GM20000 (cell line): ENCODE results near the gene SEC61A2.
A peak's percentile ranks its signal among the peaks of the same experiment; 100 is the strongest.

Experiments
- DNase-seq: peaks from one replicate; pipeline ENCODE4 v3.0.0; 2012; ENCODE audit warnings: low spot score
- TF ChIP-seq, protein P1 (sequence below): IDR thresholded peaks from 2 replicates; pipeline ENCODE4 v1.5.1; 2012; ENCODE audit warnings: mild to moderate bottlenecking, control low read depth; ENCODE audit errors: extremely low read depth, missing control alignments

Gene SEC61A2

DNA sequence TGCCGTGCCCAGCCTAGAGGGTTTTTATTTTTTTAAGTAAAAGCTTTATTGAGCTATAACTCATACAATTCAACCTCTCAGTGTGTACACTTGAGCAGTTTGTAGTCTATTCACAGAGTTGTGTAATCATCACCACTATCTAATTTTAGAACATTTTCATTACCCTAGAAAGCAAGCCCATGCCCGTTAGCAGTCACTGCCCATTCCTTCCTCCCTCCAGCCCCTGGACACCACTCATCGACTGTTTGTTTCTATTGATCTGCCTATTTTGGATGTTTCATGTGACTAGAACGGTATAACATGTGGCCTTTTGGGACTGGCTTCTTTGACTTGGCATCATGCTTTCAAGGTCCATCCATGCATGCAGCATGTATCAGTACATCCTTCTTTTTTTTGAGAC is 25.7 kb upstream of the SEC61A2 start:
- no peak for DNase-seq
- TF ChIP-seq, protein P1, sequence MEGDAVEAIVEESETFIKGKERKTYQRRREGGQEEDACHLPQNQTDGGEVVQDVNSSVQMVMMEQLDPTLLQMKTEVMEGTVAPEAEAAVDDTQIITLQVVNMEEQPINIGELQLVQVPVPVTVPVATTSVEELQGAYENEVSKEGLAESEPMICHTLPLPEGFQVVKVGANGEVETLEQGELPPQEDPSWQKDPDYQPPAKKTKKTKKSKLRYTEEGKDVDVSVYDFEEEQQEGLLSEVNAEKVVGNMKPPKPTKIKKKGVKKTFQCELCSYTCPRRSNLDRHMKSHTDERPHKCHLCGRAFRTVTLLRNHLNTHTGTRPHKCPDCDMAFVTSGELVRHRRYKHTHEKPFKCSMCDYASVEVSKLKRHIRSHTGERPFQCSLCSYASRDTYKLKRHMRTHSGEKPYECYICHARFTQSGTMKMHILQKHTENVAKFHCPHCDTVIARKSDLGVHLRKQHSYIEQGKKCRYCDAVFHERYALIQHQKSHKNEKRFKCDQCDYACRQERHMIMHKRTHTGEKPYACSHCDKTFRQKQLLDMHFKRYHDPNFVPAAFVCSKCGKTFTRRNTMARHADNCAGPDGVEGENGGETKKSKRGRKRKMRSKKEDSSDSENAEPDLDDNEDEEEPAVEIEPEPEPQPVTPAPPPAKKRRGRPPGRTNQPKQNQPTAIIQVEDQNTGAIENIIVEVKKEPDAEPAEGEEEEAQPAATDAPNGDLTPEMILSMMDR, result no peak

DNA sequence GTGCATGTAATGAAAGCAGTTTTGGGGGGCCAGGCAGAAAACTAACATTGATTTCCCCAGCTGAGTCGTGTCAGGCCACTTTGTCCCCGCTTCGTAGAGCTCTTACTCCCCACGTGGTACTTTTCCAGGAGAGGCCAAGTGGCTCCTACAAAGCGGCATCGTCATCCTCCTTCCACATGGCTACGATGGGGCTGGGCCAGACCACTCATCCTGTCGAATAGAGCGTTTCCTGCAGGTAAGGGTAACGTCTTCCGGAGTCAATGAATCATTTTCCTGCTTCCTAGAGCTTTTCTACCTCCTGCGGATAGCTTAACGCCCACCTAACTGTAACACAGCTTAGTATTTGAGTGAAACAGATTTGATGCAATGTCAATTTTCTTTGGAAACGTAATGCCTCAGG is 21.7 kb upstream of the SEC61A2 start:
- TF ChIP-seq, protein P1, result no peak
- no peak for DNase-seq

DNA sequence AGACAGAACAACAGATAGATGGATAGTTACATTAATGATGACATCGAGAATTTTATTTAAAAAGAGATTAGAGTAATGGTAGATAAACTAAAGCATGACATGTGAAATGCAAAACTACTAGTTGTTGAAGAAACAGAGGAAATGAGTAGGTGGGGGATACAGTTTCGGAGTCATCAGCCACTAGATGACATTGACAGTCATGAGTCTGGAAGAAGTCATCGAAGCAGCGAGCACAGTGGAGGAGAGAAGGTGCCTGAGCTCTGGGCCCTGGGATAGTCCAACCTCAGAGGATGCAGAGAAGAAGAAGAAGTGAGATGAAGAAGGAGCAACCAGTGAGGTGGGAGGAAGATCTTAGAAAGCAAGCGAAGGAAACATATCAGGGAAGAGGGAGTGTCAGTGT is 20.2 kb upstream of the SEC61A2 start:
- DNase-seq, result no peak
- TF ChIP-seq, protein P1, result no peak

DNA sequence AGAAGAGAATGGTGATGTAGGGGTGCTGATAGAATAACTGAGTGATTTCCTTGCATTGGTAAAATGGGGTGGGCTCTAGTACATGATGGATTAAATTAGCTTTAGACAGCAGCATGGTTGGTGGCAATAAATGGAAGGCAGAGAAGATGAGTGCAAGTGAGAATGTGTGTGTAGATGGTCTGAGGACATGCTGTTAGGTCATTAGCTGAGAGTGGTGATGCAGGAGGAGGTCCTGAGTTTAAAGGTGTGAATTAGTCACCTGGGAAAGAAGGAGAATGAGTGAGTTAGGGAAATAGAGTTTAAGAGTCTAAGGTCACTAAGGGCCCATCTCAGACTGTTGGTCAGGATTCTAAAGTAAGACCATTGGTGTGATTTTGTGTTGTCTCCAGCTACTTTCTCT is 17.9 kb upstream of the SEC61A2 start:
- TF ChIP-seq, protein P1, result no peak
- no peak for DNase-seq

DNA sequence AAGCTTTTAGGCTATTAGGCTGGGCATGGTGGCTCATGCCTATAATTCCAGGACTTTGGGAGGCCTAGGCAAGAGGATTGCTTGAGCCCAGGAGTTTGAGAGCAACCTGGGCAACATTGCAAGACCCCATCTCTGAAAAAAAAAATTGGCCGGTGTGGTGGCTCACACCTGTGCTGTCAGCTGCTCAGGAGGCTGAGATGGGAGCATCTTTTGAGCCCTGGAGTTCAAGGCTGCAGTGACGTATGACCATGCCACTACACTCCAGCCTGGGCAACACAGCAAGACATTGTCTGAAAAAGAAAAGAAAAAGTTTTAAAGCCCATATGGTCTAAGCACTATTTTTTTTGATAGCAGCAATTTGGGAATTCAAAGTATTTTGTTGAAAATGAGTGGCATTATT is 15.8 kb upstream of the SEC61A2 start:
- no peak for DNase-seq
- TF ChIP-seq, protein P1, result no peak

DNA sequence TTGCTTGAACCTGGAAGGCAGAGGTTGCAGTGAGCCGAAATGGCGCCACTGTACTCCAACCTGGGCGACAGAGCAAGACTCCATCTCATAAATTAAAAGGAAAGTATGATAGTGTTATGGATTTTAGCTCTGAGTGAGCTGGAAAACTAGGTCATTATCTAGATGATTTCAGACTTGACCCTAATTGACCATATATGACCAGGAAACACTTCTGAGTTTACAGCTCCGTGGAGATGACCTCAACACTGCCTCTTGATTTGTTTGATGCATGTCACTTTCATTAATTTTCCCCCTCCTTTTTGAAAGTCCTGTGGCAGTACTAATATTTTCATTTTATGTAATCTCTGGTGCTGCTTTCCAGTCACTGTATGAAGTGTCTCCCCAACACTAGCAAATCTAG is 7.8 kb upstream of the SEC61A2 start:
- TF ChIP-seq, protein P1, result no peak
- peak; percentile 58 for DNase-seq

DNA sequence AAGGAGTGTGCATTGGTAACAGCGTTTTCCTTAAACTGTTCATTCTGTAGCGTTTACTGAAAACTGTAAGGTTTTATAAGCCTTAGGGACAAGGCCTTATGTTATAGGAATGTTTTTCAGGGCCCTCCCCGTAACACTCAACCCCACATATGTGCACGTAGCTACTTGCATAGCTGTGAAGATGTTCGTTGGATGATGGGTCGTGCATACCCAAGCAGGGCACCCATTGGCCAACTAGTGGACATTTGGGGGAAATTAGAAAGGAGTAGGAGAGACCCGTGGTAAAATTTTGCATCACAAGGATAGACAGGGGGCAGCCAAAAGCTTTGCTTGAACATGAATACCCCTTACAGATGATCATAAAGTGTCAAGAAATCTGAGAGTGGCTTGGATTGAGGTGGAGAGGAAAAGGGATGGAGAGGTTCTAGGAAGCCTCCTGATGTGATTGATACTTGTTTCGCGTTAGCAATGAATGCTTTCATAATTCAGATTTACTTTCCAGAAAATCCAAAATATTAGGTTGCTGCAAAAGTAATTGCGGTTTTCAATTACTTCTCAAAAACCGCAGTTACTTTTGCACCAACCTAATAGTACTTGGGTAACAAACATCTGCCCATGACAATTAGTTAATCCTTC is 878 bp downstream of the SEC61A2 start:
- DNase-seq, result peak; percentile 73
- TF ChIP-seq, protein P1, result peak; percentile 9
